ENCODE measurements around the gene PDSS2. TPM values are rescaled to one million over a fixed set of nuclear protein-coding genes. Genes with fewer than 3 reads are reported as not detected.
"Not testable (repeated sequence)": the region's sequence is repeated elsewhere in the genome, so short reads cannot be mapped to it uniquely, and the experiment has no call there.

PDSS2 gene
- total and polyA plus RNA-seq, 12 donors, result 6.4 to 39.8 (median 27.6) TPM

GRCh38 chr6:107293350-107293749, 166.0 kb downstream of the PDSS2 start:
- intact Hi-C loops (cut with DNase I), result no loop called here
- no peak for DNase-seq
- H3K9me3 ChIP-seq (replicated peaks in 1 of 3), result no peaks in the 10 kb centered on the region
- no peak overlapping the region for H3K27ac ChIP-seq
- WGBS, 4 donors, result 78 to 87% (median 83%) methylated on average over 4 of the region's 4 CpGs
- no peaks in the 10 kb centered on the region for H3K36me3 ChIP-seq (replicated peaks in 1 of 2)
- H3K27me3 ChIP-seq, result no peaks in the 10 kb centered on the region
- no peak overlapping the region for H3K4me3 ChIP-seq
- TF ChIP-seq CTCF (IDR thresholded peaks at IDR 0.05) (no peak), POLR2A (IDR thresholded peaks at IDR 0.05) (no peak)
- H3K4me1 ChIP-seq (replicated peaks in 1 of 2), result peaks cover 0 to 16% of the 10 kb centered on the region in 2 donors

DNA sequence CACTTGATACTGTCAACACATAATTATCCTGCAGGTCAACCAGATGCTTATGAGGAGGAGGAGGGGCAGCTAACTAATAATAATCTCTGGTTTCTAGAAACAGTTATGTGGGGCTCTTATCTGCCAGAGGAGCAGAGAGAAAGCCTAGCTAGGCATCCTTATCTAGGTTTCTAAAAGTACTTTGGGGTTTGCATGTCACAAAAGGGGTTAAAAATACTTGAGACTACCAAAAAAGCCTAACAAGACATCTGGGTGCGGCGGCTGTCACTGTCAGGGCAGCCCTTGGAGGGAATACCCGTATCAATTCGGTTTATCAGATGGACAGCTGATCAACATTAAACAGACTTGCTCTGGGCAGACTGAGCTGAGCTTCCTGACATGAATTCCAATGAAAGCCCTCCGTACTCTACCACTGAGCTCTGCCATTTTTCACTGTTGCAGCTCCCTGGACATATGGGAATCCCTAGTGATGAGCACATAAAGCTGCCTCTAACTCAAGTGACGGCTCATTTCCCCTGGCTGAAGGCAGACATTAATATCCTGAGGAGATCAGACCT, 166.6 kb downstream of the PDSS2 start:
- Histone ChIP-seq H3K4me3 (no peak overlapping the region), H3K36me3 (replicated peaks in 1 of 2) (no peaks in the 10 kb centered on the region), H3K27me3 (no peaks in the 10 kb centered on the region), H3K4me1 (replicated peaks in 1 of 2) (peaks cover 0 to 16% of the 10 kb centered on the region in 2 donors), H3K9me3 (replicated peaks in 1 of 3) (no peaks in the 10 kb centered on the region), H3K27ac (no peak overlapping the region)
- intact Hi-C loops (cut with DNase I), result no loop called here
- no peak for DNase-seq
- TF ChIP-seq CTCF (IDR thresholded peaks at IDR 0.05) (no peak), POLR2A (IDR thresholded peaks at IDR 0.05) (no peak)
- 67 to 82% (median 77%) methylated on average over 5 to 6 of the region's 6 CpGs for WGBS, 4 donors

- Histone ChIP-seq H3K27me3 (no peaks in the 10 kb centered on the region), H3K36me3 (replicated peaks in 1 of 2) (no peaks in the 10 kb centered on the region), H3K9me3 (replicated peaks in 1 of 3) (no peaks in the 10 kb centered on the region), H3K27ac (no peak overlapping the region), H3K4me3 (no peak overlapping the region), H3K4me1 (replicated peaks in 1 of 2) (peaks cover 0 to 16% of the 10 kb centered on the region in 2 donors)
- 90 to 96% (median 95%) methylated on average over 3 of the region's 3 CpGs for WGBS, 4 donors
- no peak for DNase-seq
- intact Hi-C loops (cut with DNase I), result no loop called here
- TF ChIP-seq POLR2A (IDR thresholded peaks at IDR 0.05) (no peak), CTCF (IDR thresholded peaks at IDR 0.05) (no peak)
These were observed 168.9 kb downstream of the PDSS2 start for GRCh38 chr6:107290491-107290890.

GRCh38 chr6:107289258-107289657, 170.1 kb downstream of the PDSS2 start:
- H3K4me1 ChIP-seq (replicated peaks in 1 of 2), result peaks cover 0 to 12% of the 10 kb centered on the region in 2 donors
- H3K27ac ChIP-seq; H3K27me3 ChIP-seq; H3K4me3 ChIP-seq; H3K9me3 ChIP-seq (replicated peaks in 1 of 3); intact Hi-C loops (cut with DNase I); DNase-seq; H3K36me3 ChIP-seq (replicated peaks in 1 of 2): not testable (repeated sequence)
- WGBS, 4 donors, result 96 to 98% (median 98%) methylated on average over 9 of the region's 9 CpGs

GRCh38 chr6:107285683-107286082, 173.7 kb downstream of the PDSS2 start:
- WGBS, 4 donors, result 94 to 97% (median 95%) methylated on average over 6 of the region's 6 CpGs
- H3K4me1 ChIP-seq (replicated peaks in 1 of 2); H3K27me3 ChIP-seq; H3K9me3 ChIP-seq (replicated peaks in 1 of 3); H3K27ac ChIP-seq; intact Hi-C loops (cut with DNase I); DNase-seq; H3K4me3 ChIP-seq; H3K36me3 ChIP-seq (replicated peaks in 1 of 2): not testable (repeated sequence)
